Ovary (tissue), 9 donors: ENCODE measurements around the gene SLAMF1. TPM values are rescaled to one million over a fixed set of nuclear protein-coding genes. Genes with fewer than 3 reads are reported as not detected.
A peak's percentile ranks its signal among the peaks of the same experiment; 100 is the strongest.

Experiments
- DNase-seq, 5 donors: peaks; one replicate each; pipeline ENCODE4 v3.0.0-alpha.2; 2019 to 2020
- H3K27ac ChIP-seq, 2 donors: fragments of 200-600 bp; one replicate each; pipeline versions ENCODE4 v1.5.1 to v1.8.0; 2019 to 2022
- H3K27me3 ChIP-seq: fragments of 200-600 bp; one replicate; pipeline ENCODE4 v1.8.0; 2022
- H3K36me3 ChIP-seq: fragments of 200-600 bp; sonication (generic); one replicate; pipeline ENCODE4 v1.5.1; 2019
- H3K4me1 ChIP-seq: one replicate; pipeline ENCODE4 v1.8.1; 2013; ENCODE audit warnings: mild to moderate bottlenecking, moderate library complexity; ENCODE audit not compliant: insufficient read depth
- H3K4me3 ChIP-seq: fragments of 200-600 bp; sonication (generic); one replicate; pipeline ENCODE4 v1.5.1; 2017
- H3K9me3 ChIP-seq, 2 donors: fragments of 200-600 bp in 1 of 2; sonication (generic) in 1 of 2; one replicate each; pipeline versions ENCODE4 v1.5.1 to v1.8.1; 2013 to 2019; ENCODE audit warnings: mild to moderate bottlenecking in 1 of 2, moderate library complexity in 1 of 2
- CTCF ChIP-seq, 3 donors: fragments of 450-650 bp in 2 of 3; fragments of 200-600 bp in 1 of 3; IDR thresholded peaks; one replicate each; pipeline versions ENCODE4 v1.5.1 to v1.8.0; 2016 to 2022; ENCODE audit warnings: antibody characterized with exemption in 3 of 3, mild to moderate bottlenecking in 1 of 3
- EP300 ChIP-seq: sonication (generic); formaldehyde crosslinking; IDR thresholded peaks from one replicate; pipeline ENCODE4 v1.6.1; 2017; ENCODE audit warnings: antibody characterized with exemption
- POLR2A ChIP-seq: fragments of 450-650 bp; IDR thresholded peaks from one replicate; pipeline ENCODE4 v1.6.1; 2017; ENCODE audit warnings: antibody characterized with exemption, mild to moderate bottlenecking, moderate library complexity
- WGBS, 3 donors: extraction: QIAGEN DNeasy Blood & Tissue Kit in 1 of 3; methylation state at CpG; one replicate each; pipeline versions ENCODE4 v1.1.5 to v1.1.7; 2013 to 2017; 5-methylcytosine and 5-hydroxymethylcytosine counted together
- intact Hi-C, 4 donors: fragments of 100-400 bp; cut with DNase I; formaldehyde crosslinking; loops; one replicate each; pipeline versions ENCODE4 v1.11.0 to v1.15.1; 2022 to 2023
- polyA plus RNA-seq, 2 donors: library from polyadenylated mRNA; stranded (reverse); fragments of 200-250 nt in 1 of 2; fragments of 350-450 nt in 1 of 2; fragmentation: Illumina TruSeq in 1 of 2; extraction: RNeasy Lipid Tissue Mini Kit (QIAGEN cat#74804) in 1 of 2; gene quantifications; one replicate each; pipeline ENCODE4 v1.2.3, GENCODE V29; 2013 to 2014
- total RNA-seq, 7 donors: library from RNA; depleted of rRNA in 2 of 7; stranded (reverse); fragments of >200 nt in 2 of 7; fragmentation: NEBNext Ultra II Directional in 3 of 7; extraction: Animal tissue kit (Norgen Biotek cat#: 25700) in 3 of 7; gene quantifications; one replicate each; pipeline versions ENCODE4 v1.1.0 to v1.2.4, GENCODE V29; 2016 to 2023
- donor health status: DM: no; HTN: no; CAD: no; lungs with moderate emphysema.
- donor health status: DM: no; HTN: no; CAD: no.
- donor health status: Bipolar disorder and iron deficiency.
- donor health status: DM: yes; HTN: yes; CAD: no.
- donor health status: DM: no; HTN: no; CAD: no.
- donor health status: DM: yes; HTN: yes; CAD: no.

Gene SLAMF1
- total and polyA plus RNA-seq, 9 donors, result 0.15 to 0.68 (median 0.27) TPM; not detected in 3

GRCh38 chr1:160681891-160682140, 35.0 kb upstream of the SLAMF1 start:
- DNase-seq, result no peak
- no peak for TF ChIP-seq CTCF (IDR thresholded peaks at IDR 0.05)
- no peak for TF ChIP-seq EP300
- no peak for TF ChIP-seq POLR2A
- H3K27me3 ChIP-seq, result no peaks in the 10 kb centered on the region
- no peak overlapping the region for H3K27ac ChIP-seq
- H3K4me1 ChIP-seq, result peaks cover 1% of the 10 kb centered on the region
- 85 to 100% (median 92%) methylated on average over 3 of the region's 3 CpGs for WGBS, 3 donors
- intact Hi-C loops, result loop anchor here in 1 of 4 donors (5.0 kb wide), 1 partner anchor 305 kb away; no protein-coding TSS in a partner anchor
- no peaks in the 10 kb centered on the region for H3K36me3 ChIP-seq
- H3K9me3 ChIP-seq, result no peaks in the 10 kb centered on the region
- H3K4me3 ChIP-seq, result no peak overlapping the region

- peak; percentile 60 to 86 (median 68) for DNase-seq
- no peak overlapping the region for H3K4me3 ChIP-seq
Observed at GRCh38 chr1:160681066-160681890, 34.4 kb upstream of the SLAMF1 start.

GRCh38 chr1:160680399-160680798, 33.6 kb upstream of the SLAMF1 start:
- Histone ChIP-seq H3K27me3 (no peaks in the 10 kb centered on the region), H3K27ac (no peak overlapping the region), H3K4me3 (no peak overlapping the region), H3K4me1 (peaks cover 1% of the 10 kb centered on the region), H3K9me3 (no peaks in the 10 kb centered on the region), H3K36me3 (no peaks in the 10 kb centered on the region)
- intact Hi-C loops, result loop anchor here in 1 of 4 donors (5.0 kb wide), 1 partner anchor 307 kb away; no protein-coding TSS in a partner anchor
- WGBS, 3 donors, result 87 to 95% (median 94%) methylated on average over 8 of the region's 8 CpGs
- TF ChIP-seq POLR2A (no peak), EP300 (no peak), CTCF (IDR thresholded peaks at IDR 0.05) (no peak)
- DNase-seq, result no peak

More at GRCh38 chr1:160681066-160681890, 34.4 kb upstream of the SLAMF1 start:
- TF ChIP-seq POLR2A, result no peak
- TF ChIP-seq EP300, result no peak
- peak in 2 of 3 donors; percentile 21 to 58 for TF ChIP-seq CTCF (IDR thresholded peaks at IDR 0.05)
- no peaks in the 10 kb centered on the region for H3K9me3 ChIP-seq
- H3K27me3 ChIP-seq, result no peaks in the 10 kb centered on the region
- no peak overlapping the region for H3K27ac ChIP-seq
- H3K4me1 ChIP-seq, result peaks cover 1% of the 10 kb centered on the region
- no peaks in the 10 kb centered on the region for H3K36me3 ChIP-seq
- 46 to 49% (median 49%) methylated on average over 10 of the region's 10 CpGs for WGBS, 3 donors
- intact Hi-C loops, result loop anchor here in 1 of 4 donors (5.0 kb wide), 1 partner anchor 306 kb away; no protein-coding TSS in a partner anchor

GRCh38 chr1:160679893-160680292, 33.0 kb upstream of the SLAMF1 start:
- TF ChIP-seq CTCF (IDR thresholded peaks at IDR 0.05), result no peak
- intact Hi-C loops, result loop anchor here in 3 of 4 donors (5.0 to 10.0 kb wide), 3 partner anchors 307 to 425 kb away; partner anchors contain the start of gene KLHDC9 (in 2 of the 3)
- H3K4me1 ChIP-seq, result peaks cover 1% of the 10 kb centered on the region
- WGBS, 3 donors, result 50 to 53% (median 51%) methylated on average over 3 of the region's 3 CpGs
- H3K9me3 ChIP-seq, result no peaks in the 10 kb centered on the region
- H3K4me3 ChIP-seq, result no peak overlapping the region
- H3K36me3 ChIP-seq, result no peaks in the 10 kb centered on the region
- no peak overlapping the region for H3K27ac ChIP-seq
- no peak for DNase-seq
- no peaks in the 10 kb centered on the region for H3K27me3 ChIP-seq
